Type B pancreatic cell (in vitro differentiated cells): ENCODE results near the gene TEX19. TPM values are rescaled to one million over a fixed set of nuclear protein-coding genes. Genes with fewer than 3 reads are reported as not detected.
"Not testable (repeated sequence)": the region's sequence is repeated elsewhere in the genome, so short reads cannot be mapped to it uniquely, and the experiment has no call there.

Experiments used
- DNase-seq: peaks from one replicate; pipeline ENCODE4 v3.0.0; 2021; ENCODE audit warnings: mixed read lengths; ENCODE audit not compliant: unreplicated experiment; ENCODE audit errors: extremely low spot score
- H3K27ac Mint-ChIP-seq: 2 replicates; pipeline ENCODE4 v1.8.0; 2021; ENCODE audit warnings: mild to moderate bottlenecking, mixed read lengths
- H3K27me3 Mint-ChIP-seq: 2 replicates; pipeline ENCODE4 v1.8.0; 2021; ENCODE audit warnings: mixed read lengths
- H3K36me3 Mint-ChIP-seq: 2 replicates; pipeline ENCODE4 v1.8.0; 2021; ENCODE audit warnings: mixed read lengths
- H3K4me1 Mint-ChIP-seq: one replicate; pipeline ENCODE4 v1.8.0; 2021; ENCODE audit warnings: mixed read lengths; ENCODE audit not compliant: unreplicated experiment
- H3K4me3 Mint-ChIP-seq: 2 replicates; pipeline ENCODE4 v1.8.0; 2021; ENCODE audit warnings: mild to moderate bottlenecking, mixed read lengths
- H3K9me3 Mint-ChIP-seq: 2 replicates; pipeline ENCODE4 v1.8.0; 2021; ENCODE audit warnings: mixed read lengths
- total RNA-seq: library from RNA; stranded (reverse); gene quantifications from 2 replicates; pipeline ENCODE4 v1.2.1, GENCODE V29; 2021; ENCODE audit warnings: low replicate concordance
- TF ChIP-seq, protein P1 (sequence below): fragments of 200-600 bp; sonication (generic); conservative IDR thresholded peaks from 2 replicates; pipeline ENCODE4 v1.5.0; 2021; ENCODE audit warnings: antibody characterized with exemption, mild to moderate bottlenecking

TEX19 gene
- total RNA-seq, 1 donor from 2014 or later: 0.14 TPM

DNA sequence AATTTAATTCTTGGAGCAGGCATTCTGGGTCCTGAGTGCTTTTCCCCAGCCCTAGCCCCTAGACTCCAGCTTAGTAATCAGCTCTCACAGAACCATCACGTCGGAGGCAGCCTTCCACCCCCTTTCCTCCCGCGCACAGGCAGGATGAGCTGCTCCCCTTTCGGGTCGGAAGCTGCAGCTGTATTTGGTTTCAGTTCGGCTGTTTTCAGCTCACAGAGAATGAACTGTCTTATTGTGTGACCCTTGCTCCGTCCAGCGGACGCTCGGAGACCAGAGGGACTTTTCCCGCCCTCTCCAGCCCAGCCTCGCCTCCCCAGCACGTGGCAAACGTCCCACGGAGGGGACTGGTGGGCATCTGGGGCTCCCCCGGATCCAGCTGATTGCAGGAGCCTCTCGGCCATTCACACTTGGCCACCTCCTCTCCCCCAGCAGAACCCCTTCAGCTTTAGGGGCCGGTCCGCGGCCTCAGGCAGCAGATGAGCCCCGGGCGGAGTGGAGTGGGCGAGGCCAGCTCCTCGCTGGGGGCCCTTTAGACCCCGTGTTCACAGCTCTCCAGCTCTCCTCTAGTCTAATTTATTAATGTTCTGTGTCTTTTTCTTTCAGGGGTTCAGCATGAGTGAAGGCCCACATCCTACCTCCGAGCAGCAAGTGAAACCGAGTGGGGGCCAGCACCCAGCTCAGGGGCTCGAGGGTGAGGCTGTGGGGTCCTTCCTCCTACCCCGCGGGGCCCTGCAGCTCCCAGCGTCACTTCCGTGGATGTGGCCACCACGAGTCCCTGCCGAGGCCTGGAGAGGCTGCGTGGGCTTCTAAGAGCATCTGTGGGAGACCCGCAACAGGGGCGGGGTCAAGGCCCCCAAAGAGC lies 11.7 kb downstream of the TEX19 start:
- Mint-ChIP-seq H3K36me3 (no peaks in the 10 kb centered on the region), H3K27me3 (peaks cover 29% of the 10 kb centered on the region), H3K27ac (no peak overlapping the region), H3K9me3 (no peaks in the 10 kb centered on the region), H3K4me1 (peaks cover 26% of the 10 kb centered on the region), H3K4me3 (peak overlapping the region; percentile 17)
- no peak for DNase-seq
- TF ChIP-seq, protein P1, sequence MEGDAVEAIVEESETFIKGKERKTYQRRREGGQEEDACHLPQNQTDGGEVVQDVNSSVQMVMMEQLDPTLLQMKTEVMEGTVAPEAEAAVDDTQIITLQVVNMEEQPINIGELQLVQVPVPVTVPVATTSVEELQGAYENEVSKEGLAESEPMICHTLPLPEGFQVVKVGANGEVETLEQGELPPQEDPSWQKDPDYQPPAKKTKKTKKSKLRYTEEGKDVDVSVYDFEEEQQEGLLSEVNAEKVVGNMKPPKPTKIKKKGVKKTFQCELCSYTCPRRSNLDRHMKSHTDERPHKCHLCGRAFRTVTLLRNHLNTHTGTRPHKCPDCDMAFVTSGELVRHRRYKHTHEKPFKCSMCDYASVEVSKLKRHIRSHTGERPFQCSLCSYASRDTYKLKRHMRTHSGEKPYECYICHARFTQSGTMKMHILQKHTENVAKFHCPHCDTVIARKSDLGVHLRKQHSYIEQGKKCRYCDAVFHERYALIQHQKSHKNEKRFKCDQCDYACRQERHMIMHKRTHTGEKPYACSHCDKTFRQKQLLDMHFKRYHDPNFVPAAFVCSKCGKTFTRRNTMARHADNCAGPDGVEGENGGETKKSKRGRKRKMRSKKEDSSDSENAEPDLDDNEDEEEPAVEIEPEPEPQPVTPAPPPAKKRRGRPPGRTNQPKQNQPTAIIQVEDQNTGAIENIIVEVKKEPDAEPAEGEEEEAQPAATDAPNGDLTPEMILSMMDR: no peak

DNA sequence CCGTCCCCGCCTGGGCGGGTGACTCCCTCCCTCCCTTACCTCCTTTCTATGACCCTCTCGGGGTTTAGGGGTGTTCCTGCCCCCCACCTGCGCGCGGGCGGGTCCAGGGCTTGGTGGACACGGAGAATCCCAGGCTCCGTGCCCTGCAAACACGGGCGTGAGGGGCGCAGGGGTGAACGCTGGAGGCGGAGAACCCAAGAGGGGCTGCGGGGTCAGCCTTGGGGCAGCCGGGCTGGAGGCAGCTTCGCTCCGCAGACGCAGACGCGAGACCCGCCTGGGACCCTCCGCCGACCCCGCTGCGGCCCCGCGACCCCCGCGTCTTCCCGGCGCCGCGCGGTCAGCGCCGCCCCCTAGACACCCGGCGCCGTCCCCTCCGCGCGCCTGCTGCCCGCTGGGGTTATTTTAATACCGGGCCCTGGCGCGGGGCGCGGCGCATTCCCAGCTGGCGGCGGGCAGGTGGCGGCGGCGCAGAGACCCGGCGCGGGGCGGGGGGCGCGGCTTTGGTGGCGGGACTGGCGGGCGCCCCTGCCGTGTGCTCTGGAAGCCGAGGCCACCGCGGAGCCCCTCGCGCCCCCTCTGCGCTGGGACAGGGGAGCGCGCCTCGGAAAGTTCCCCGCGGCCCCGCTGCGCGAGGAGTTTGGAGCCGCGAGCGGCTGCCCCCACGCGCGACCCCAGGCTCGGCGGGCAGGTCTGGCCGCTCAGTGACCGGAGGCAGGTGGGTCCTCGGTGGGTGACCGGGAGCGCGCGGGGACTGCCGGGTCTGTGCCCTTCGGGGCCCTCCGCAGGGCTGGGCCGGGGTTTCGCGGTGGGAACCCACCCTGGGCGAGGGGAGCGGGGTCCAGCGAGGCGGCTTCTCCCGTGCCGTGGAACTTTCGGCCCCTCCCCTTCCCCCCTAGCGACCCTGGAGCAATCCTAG lies 12.5 kb downstream of the TEX19 start, which contains the start of gene UTS2R:
UTS2R (plus strand) TSS at position 433 of the 916 bp plus-strand sequence. CDS start 2,560 bp downstream, outside the sequence.
- H3K4me3 Mint-ChIP-seq: peak within 1 kb of the TSS; percentile 48
- no peak for DNase-seq
- H3K27ac Mint-ChIP-seq: no peak within 1 kb of the TSS
- H3K36me3 Mint-ChIP-seq: no peaks in the 10 kb centered on the region
- H3K27me3 Mint-ChIP-seq: peaks cover 29% of the 10 kb centered on the region
- peaks cover 25% of the 10 kb centered on the region for H3K4me1 Mint-ChIP-seq
- H3K9me3 Mint-ChIP-seq: no peaks in the 10 kb centered on the region
- TF ChIP-seq, protein P1: no peak

DNA sequence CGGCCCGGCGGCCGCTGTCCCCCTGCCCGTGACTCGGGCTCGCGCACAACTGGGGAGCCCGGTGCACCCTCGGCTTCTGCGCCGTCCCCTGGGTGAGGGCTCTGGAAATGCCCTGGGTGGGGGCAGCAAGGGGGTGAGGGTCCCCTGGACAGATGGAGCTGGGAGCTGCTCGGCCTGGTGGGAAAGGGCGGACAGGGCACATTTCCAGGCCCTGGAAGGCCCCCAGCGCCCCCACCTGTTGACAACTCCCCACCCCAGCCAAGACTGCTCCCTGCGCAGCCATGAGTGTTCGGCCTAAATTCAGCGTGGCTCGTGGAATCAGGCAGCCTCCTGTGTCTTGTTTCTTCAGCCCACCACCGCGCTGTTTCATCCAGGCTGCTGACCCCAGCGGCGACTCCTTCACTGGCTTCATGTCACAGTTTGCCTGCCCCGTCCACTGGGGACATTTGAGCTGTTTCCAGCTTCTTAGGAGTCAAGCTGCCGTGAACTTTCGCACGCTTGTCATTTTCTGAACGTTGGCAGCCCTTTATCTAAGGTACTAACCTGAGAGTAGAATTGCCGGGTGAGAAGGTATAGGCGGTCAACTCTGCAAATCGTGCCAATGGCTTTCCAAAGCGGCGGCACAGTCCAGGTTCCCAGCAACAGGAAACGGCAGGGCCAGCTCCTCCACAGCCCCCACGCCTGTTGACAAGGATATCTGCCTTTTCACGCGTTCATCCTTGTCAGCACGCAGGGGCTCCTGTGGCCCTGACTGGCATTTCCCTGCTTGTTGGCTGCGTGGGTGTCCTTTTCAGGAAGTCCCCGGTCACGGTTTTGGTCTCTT lies 13.4 kb downstream of the TEX19 start:
- no peak overlapping the region for H3K27ac Mint-ChIP-seq
- no peaks in the 10 kb centered on the region for H3K36me3 Mint-ChIP-seq
- no peak for DNase-seq
- no peaks in the 10 kb centered on the region for H3K9me3 Mint-ChIP-seq
- peaks cover 29% of the 10 kb centered on the region for H3K27me3 Mint-ChIP-seq
- peak overlapping the region; percentile 48 for H3K4me3 Mint-ChIP-seq
- TF ChIP-seq, protein P1: peak; percentile 28
- H3K4me1 Mint-ChIP-seq: peaks cover 18% of the 10 kb centered on the region

DNA sequence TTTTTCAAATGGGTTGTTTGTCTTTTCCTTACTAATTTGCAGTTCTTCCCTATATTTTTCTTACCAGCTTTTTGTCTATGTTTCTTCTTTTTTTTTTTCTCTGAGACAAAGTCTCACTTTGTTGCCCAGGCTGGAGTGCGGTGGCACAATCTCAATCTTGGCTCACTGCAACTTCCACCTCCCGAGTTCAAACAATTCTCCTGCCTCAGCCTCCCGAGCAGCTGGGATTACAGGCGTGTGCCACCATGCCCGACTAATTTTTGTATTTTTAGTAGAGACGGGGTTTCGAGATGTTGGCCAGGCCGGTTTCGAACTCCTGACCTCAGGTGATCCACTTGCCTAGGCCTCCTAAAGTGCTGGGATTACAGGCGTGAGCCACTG lies 14.0 kb downstream of the TEX19 start:
- H3K9me3 Mint-ChIP-seq, H3K36me3 Mint-ChIP-seq, H3K27ac Mint-ChIP-seq, DNase-seq: not testable (repeated sequence)
- Mint-ChIP-seq H3K4me3 (peak overlapping the region; percentile 48), H3K4me1 (peaks cover 11% of the 10 kb centered on the region), H3K27me3 (peaks cover 28% of the 10 kb centered on the region)

DNA sequence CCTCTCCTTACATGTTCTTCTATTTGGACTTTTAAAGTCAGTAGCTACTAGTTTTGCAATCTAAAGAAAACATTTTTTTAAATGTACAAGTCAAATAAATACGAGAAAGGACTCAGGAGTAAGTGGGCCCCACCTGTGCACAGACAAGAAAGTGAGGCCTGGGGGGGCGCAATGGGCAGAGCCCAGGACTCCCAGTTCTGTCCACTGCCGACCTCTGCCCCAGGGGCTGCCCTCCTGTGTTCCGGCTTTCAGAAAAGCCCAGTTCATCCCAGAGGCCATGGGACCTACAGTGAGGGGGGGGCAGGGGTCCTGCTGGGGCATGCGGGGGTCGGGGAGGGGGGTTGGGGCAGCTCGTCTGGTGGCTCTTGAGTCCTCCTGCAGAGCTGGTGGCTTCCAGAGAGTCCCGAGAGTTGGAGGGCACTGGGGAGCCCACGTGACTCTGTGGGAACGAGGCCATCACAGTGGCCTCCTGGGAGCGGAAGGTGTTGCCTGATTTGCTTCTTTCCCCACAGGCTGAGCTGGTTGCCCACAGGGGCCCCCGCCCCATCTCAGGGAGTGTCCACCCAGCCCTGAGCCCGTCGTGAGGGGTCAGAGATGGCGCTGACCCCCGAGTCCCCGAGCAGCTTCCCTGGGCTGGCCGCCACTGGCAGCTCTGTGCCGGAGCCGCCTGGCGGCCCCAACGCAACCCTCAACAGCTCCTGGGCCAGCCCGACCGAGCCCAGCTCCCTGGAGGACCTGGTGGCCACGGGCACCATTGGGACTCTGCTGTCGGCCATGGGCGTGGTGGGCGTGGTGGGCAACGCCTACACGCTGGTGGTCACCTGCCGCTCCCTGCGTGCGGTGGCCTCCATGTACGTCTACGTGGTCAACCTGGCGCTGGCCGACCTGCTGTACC lies 14.9 kb downstream of the TEX19 start:
- H3K27ac Mint-ChIP-seq: no peak overlapping the region
- no peaks in the 10 kb centered on the region for H3K9me3 Mint-ChIP-seq
- H3K4me3 Mint-ChIP-seq: peak overlapping the region; percentile 48
- peaks cover 30% of the 10 kb centered on the region for H3K27me3 Mint-ChIP-seq
- no peak for DNase-seq
- H3K36me3 Mint-ChIP-seq: no peaks in the 10 kb centered on the region
- H3K4me1 Mint-ChIP-seq: peaks cover 9% of the 10 kb centered on the region
- TF ChIP-seq, protein P1: no peak
